Measurements from ENCODE around the gene SARS2. TPM values are rescaled to one million over a fixed set of nuclear protein-coding genes. Genes with fewer than 3 reads are reported as not detected.

SARS2 gene
- total and polyA plus RNA-seq, 2 donors (not counting 1 experiment from before 2014, with no cell fraction given), result 7.2 to 10.4 TPM

DNA sequence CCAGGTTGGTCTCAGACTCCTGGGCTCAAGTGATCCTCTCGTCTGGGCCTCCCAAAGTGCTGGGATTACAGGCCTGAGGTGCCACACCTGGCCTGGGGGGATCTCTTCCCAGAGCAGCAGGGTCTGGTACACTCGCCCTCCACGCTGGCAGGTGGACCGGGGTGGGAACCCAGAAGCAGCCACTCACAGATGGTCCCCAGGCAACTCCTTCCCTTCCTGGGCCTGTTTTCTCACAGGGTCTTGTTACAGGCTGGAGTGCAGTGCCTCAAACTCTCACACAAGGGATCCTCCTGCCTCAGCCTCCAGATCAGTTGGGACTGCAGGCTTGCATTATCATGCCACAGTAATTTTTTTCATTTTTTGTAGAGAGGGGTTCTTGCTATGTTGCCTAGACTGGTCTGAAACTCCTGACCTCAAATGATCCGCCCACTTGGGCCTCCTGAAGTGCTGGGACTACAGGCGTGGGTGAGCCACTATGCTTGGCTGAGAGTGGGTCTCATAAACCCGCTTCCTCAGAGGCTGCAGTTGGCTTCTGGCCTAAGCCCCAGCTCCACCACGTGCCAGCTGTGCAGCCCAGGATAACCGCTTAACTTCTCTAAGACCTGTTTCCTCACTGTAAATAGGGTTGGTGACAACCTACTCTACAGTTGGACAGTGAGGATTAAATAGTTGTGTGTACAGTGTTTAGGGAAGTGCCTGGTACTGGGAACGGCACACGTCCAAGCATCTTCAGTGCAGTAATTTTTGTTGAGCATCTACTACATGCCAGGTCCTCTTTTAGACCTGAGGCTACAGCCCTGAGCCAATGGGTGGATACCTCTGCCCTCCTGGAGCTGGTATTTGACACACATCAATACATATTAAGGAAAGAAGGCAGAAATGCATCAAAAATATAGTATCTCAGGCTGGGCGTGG lies 17.7 kb downstream of the SARS2 start:
- H3K79me2 ChIP-seq (ENCODE audit: control insufficient read depth, insufficient read depth, low read length), result no peaks in the 10 kb centered on the region
- no peaks in the 10 kb centered on the region for H3K4me1 ChIP-seq (ENCODE audit: control insufficient read depth, extremely low read depth, insufficient read depth, low read length)
- peaks cover 3% of the 10 kb centered on the region for H3K27me3 ChIP-seq (ENCODE audit: control insufficient read depth, insufficient read depth, low read length)
- H3K36me3 ChIP-seq (ENCODE audit: control insufficient read depth, insufficient read depth, low read length), result no peaks in the 10 kb centered on the region
- no peak overlapping the region for H3K4me3 ChIP-seq (replicated peaks in 1 of 4; ENCODE audit: control extremely low read depth in 1 of 4, insufficient read depth in 1 of 4, low read depth in 3 of 4, low read length in 4 of 4)
- H3K9me3 ChIP-seq (ENCODE audit: control insufficient read depth, insufficient read depth, low read depth, low read length), result no peaks in the 10 kb centered on the region
- H3K27ac ChIP-seq (ENCODE audit: insufficient read depth, low read length), result no peak overlapping the region
- no peak overlapping the region for H3K9ac ChIP-seq (ENCODE audit: insufficient read depth, low read length)
- H4K20me1 ChIP-seq (ENCODE audit: control insufficient read depth, extremely low read depth, insufficient read depth, low read length), result no peaks in the 10 kb centered on the region
- no peak for DNase-seq (ENCODE audit: low read depth in 2 of 2)
- H3K4me2 ChIP-seq (ENCODE audit: extremely low read depth, insufficient read depth, low read length), result no peak overlapping the region
- TF ChIP-seq CTCF (conservative IDR thresholded peaks at IDR 0.05 in 1 of 2, IDR thresholded peaks at IDR 0.05 in 1 of 2; ENCODE audit: low read depth in 1 of 2, low read length in 2 of 2), result no peak
- no peak for TF ChIP-seq EZH2 (IDR thresholded peaks at IDR 0.05; ENCODE audit: low read length, missing control alignments)
- H2AFZ ChIP-seq (ENCODE audit: low read length), result no peak overlapping the region

- Histone ChIP-seq H3K79me2 (ENCODE audit: control insufficient read depth, insufficient read depth, low read length) (no peaks in the 10 kb centered on the region), H3K4me3 (replicated peaks in 1 of 4; ENCODE audit: control extremely low read depth in 1 of 4, insufficient read depth in 1 of 4, low read depth in 3 of 4, low read length in 4 of 4) (no peak overlapping the region), H3K9me3 (ENCODE audit: control insufficient read depth, insufficient read depth, low read depth, low read length) (no peaks in the 10 kb centered on the region), H2AFZ (ENCODE audit: low read length) (no peak overlapping the region), H3K27me3 (ENCODE audit: control insufficient read depth, insufficient read depth, low read length) (peaks cover 3% of the 10 kb centered on the region), H3K4me1 (ENCODE audit: control insufficient read depth, extremely low read depth, insufficient read depth, low read length) (no peaks in the 10 kb centered on the region), H3K36me3 (ENCODE audit: control insufficient read depth, insufficient read depth, low read length) (peaks cover 2% of the 10 kb centered on the region), H3K9ac (ENCODE audit: insufficient read depth, low read length) (no peak overlapping the region), H3K27ac (ENCODE audit: insufficient read depth, low read length) (no peak overlapping the region), H3K4me2 (ENCODE audit: extremely low read depth, insufficient read depth, low read length) (no peak overlapping the region), H4K20me1 (ENCODE audit: control insufficient read depth, extremely low read depth, insufficient read depth, low read length) (no peaks in the 10 kb centered on the region)
- DNase-seq (ENCODE audit: low read depth in 2 of 2), result no peak
- TF ChIP-seq EZH2 (IDR thresholded peaks at IDR 0.05; ENCODE audit: low read length, missing control alignments), result no peak
- TF ChIP-seq CTCF (conservative IDR thresholded peaks at IDR 0.05 in 1 of 2, IDR thresholded peaks at IDR 0.05 in 1 of 2; ENCODE audit: low read depth in 1 of 2, low read length in 2 of 2), result no peak
Measured at GRCh38 chr19:38911388-38912001, 19.1 kb downstream of the SARS2 start.

DNA sequence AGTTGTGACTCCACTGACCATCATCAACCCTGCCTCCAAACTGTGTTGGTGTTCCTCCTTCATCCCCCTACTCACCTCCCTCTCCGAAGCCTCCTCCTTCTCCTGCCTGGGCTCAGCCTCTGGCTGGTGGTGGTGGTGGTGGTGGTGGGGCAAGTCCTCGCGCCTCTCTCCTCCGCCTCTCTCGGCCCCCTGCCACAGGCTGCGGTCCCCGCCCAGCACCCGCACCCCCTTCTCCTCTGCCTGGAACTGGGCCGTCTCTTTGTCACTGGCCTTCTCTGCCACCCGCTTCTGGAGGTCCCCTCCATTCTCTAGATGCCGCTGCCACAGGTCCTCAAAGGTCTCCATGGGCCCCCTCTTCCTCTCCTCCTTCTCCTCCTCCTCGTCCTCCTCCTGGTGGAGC lies 20.1 kb downstream of the SARS2 start:
- H3K27ac ChIP-seq (ENCODE audit: insufficient read depth, low read length), result no peak overlapping the region
- no peaks in the 10 kb centered on the region for H3K79me2 ChIP-seq (ENCODE audit: control insufficient read depth, insufficient read depth, low read length)
- H3K4me3 ChIP-seq (replicated peaks in 1 of 4; ENCODE audit: control extremely low read depth in 1 of 4, insufficient read depth in 1 of 4, low read depth in 3 of 4, low read length in 4 of 4), result no peak overlapping the region
- H3K27me3 ChIP-seq (ENCODE audit: control insufficient read depth, insufficient read depth, low read length), result peaks cover 3% of the 10 kb centered on the region
- no peak for DNase-seq (ENCODE audit: low read depth in 2 of 2)
- TF ChIP-seq CTCF (conservative IDR thresholded peaks at IDR 0.05 in 1 of 2, IDR thresholded peaks at IDR 0.05 in 1 of 2; ENCODE audit: low read depth in 1 of 2, low read length in 2 of 2) (no peak), EZH2 (IDR thresholded peaks at IDR 0.05; ENCODE audit: low read length, missing control alignments) (no peak)
- no peaks in the 10 kb centered on the region for H3K4me1 ChIP-seq (ENCODE audit: control insufficient read depth, extremely low read depth, insufficient read depth, low read length)
- H3K36me3 ChIP-seq (ENCODE audit: control insufficient read depth, insufficient read depth, low read length), result peaks cover 2% of the 10 kb centered on the region
- H2AFZ ChIP-seq (ENCODE audit: low read length), result no peak overlapping the region
- H3K4me2 ChIP-seq (ENCODE audit: extremely low read depth, insufficient read depth, low read length), result no peak overlapping the region
- H3K9me3 ChIP-seq (ENCODE audit: control insufficient read depth, insufficient read depth, low read depth, low read length), result no peaks in the 10 kb centered on the region
- no peaks in the 10 kb centered on the region for H4K20me1 ChIP-seq (ENCODE audit: control insufficient read depth, extremely low read depth, insufficient read depth, low read length)
- H3K9ac ChIP-seq (ENCODE audit: insufficient read depth, low read length), result no peak overlapping the region
